Hepatocyte (in vitro differentiated cells): ENCODE measurements around the gene POMP. TPM values are rescaled to one million over a fixed set of nuclear protein-coding genes. Genes with fewer than 3 reads are reported as not detected.

Experiments
- DNase-seq: peaks from one replicate; pipeline ENCODE4 v3.0.0-alpha.2; 2016; ENCODE audit warnings: low spot score
- H2AFZ ChIP-seq: fragments of 200-600 bp; sonication (generic); 2 replicates; pipeline ENCODE4 v1.6.0; 2016; ENCODE audit warnings: antibody characterized with exemption, mild to moderate bottlenecking
- H3K27ac ChIP-seq: fragments of 200-600 bp; sonication (generic); 2 replicates; pipeline ENCODE4 v1.5.1; 2016; ENCODE audit warnings: mild to moderate bottlenecking
- H3K27me3 ChIP-seq: fragments of 200-600 bp; sonication (generic); 2 replicates; pipeline ENCODE4 v1.6.1; 2016
- H3K36me3 ChIP-seq: fragments of 200-600 bp; sonication (generic); replicated peaks from 2 replicates; pipeline ENCODE4 v1.5.1; 2016; ENCODE audit warnings: low read depth; ENCODE audit not compliant: insufficient read depth
- H3K4me1 ChIP-seq: fragments of 200-600 bp; sonication (generic); 2 replicates; pipeline ENCODE4 v1.5.1; 2016; ENCODE audit warnings: mild to moderate bottlenecking, moderate library complexity; ENCODE audit not compliant: insufficient read depth
- H3K4me2 ChIP-seq: fragments of 200-600 bp; sonication (generic); 2 replicates; pipeline ENCODE4 v1.6.0; 2016
- H3K4me3 ChIP-seq: fragments of 200-600 bp; sonication (generic); 2 replicates; pipeline ENCODE4 v1.5.1; 2016; ENCODE audit warnings: mild to moderate bottlenecking
- H3K79me2 ChIP-seq: fragments of 200-600 bp; sonication (generic); 2 replicates; pipeline ENCODE4 v1.6.0; 2017; ENCODE audit warnings: mild to moderate bottlenecking
- H3K9me2 ChIP-seq: fragments of 200-600 bp; sonication (generic); replicated peaks from 2 replicates; pipeline ENCODE4 v1.6.0; 2017; ENCODE audit warnings: mild to moderate bottlenecking; ENCODE audit not compliant: insufficient read depth
- H3K9me3 ChIP-seq: fragments of 200-600 bp; sonication (generic); 2 replicates; pipeline ENCODE4 v1.5.1; 2016; ENCODE audit warnings: low read depth, mild to moderate bottlenecking
- H4K20me1 ChIP-seq: fragments of 200-600 bp; sonication (generic); 2 replicates; pipeline ENCODE4 v1.6.0; 2016; ENCODE audit warnings: mild to moderate bottlenecking; ENCODE audit not compliant: insufficient read depth, poor library complexity, severe bottlenecking
- EZH2 ChIP-seq: fragments of 200-600 bp; sonication (generic); IDR thresholded peaks from 2 replicates; pipeline ENCODE4 v1.6.1; 2016; ENCODE audit warnings: antibody characterized with exemption, mild to moderate bottlenecking, borderline replicate concordance
- EZH2phosphoT487 ChIP-seq: fragments of 200-600 bp; sonication (generic); IDR thresholded peaks from one replicate; pipeline ENCODE4 v1.6.1; 2018; ENCODE audit warnings: antibody characterized with exemption, mild to moderate bottlenecking, low read depth, moderate library complexity; ENCODE audit not compliant: unreplicated experiment, severe bottlenecking
- WGBS: methylation state at CpG from one replicate; pipeline ENCODE4 v1.1.6; 2016; ENCODE audit warnings: low lambda C conversion rate; ENCODE audit errors: missing lambda C conversion rate; 5-methylcytosine and 5-hydroxymethylcytosine counted together
- polyA plus RNA-seq: library from polyadenylated mRNA; unstranded; fragments of >200 nt; fragmentation: Nextera tagmentation; extraction: Ambion mirVana; gene quantifications from 2 replicates; pipeline ENCODE4 v1.2.1, GENCODE V29; 2016
- total RNA-seq: library from RNA; depleted of rRNA; stranded (reverse); fragments of >200 nt; gene quantifications from 2 replicates; pipeline ENCODE4 v1.2.3, GENCODE V29; 2014
- TF ChIP-seq, protein P1 (sequence below): fragments of 200-600 bp; sonication (generic); IDR thresholded peaks from 2 replicates; pipeline ENCODE4 v1.5.1; 2016; ENCODE audit warnings: antibody characterized with exemption, mild to moderate bottlenecking; ENCODE audit not compliant: poor library complexity

Gene POMP
- total and polyA plus RNA-seq, 2 experiments from 2014 or later = 88.1 to 198 TPM

GRCh38 chr13:28716511-28716910 is 57.6 kb downstream of the POMP start:
- Histone ChIP-seq H3K9me3 (no peaks in the 10 kb centered on the region), H3K27me3 (no peaks in the 10 kb centered on the region), H3K79me2 (peaks cover 3% of the 10 kb centered on the region), H2AFZ (peak overlapping the region; percentile 50), H3K27ac (peak overlapping the region; percentile 75), H3K9me2 (no peaks in the 10 kb centered on the region), H3K4me2 (peak overlapping the region; percentile 89), H3K4me3 (no peak overlapping the region), H4K20me1 (no peaks in the 10 kb centered on the region), H3K36me3 (no peaks in the 10 kb centered on the region), H3K4me1 (peaks cover 6% of the 10 kb centered on the region)
- peak; percentile 46 for DNase-seq
- WGBS = 9% methylated on average over 8 of the region's 8 CpGs
- TF ChIP-seq, protein P1, sequence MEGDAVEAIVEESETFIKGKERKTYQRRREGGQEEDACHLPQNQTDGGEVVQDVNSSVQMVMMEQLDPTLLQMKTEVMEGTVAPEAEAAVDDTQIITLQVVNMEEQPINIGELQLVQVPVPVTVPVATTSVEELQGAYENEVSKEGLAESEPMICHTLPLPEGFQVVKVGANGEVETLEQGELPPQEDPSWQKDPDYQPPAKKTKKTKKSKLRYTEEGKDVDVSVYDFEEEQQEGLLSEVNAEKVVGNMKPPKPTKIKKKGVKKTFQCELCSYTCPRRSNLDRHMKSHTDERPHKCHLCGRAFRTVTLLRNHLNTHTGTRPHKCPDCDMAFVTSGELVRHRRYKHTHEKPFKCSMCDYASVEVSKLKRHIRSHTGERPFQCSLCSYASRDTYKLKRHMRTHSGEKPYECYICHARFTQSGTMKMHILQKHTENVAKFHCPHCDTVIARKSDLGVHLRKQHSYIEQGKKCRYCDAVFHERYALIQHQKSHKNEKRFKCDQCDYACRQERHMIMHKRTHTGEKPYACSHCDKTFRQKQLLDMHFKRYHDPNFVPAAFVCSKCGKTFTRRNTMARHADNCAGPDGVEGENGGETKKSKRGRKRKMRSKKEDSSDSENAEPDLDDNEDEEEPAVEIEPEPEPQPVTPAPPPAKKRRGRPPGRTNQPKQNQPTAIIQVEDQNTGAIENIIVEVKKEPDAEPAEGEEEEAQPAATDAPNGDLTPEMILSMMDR = no peak
- TF ChIP-seq EZH2phosphoT487 (no peak), EZH2 (no peak)

GRCh38 chr13:28717170-28717569 is 58.2 kb downstream of the POMP start:
- Histone ChIP-seq H3K27me3 (no peaks in the 10 kb centered on the region), H3K36me3 (no peaks in the 10 kb centered on the region), H3K4me2 (peak overlapping the region; percentile 89), H3K4me1 (peaks cover 6% of the 10 kb centered on the region), H2AFZ (no peak overlapping the region), H4K20me1 (no peaks in the 10 kb centered on the region), H3K9me2 (no peaks in the 10 kb centered on the region), H3K9me3 (no peaks in the 10 kb centered on the region), H3K27ac (peak overlapping the region; percentile 75), H3K4me3 (no peak overlapping the region), H3K79me2 (peaks cover 3% of the 10 kb centered on the region)
- WGBS = 78% methylated on average over 3 of the region's 3 CpGs
- no peak for TF ChIP-seq EZH2
- no peak for TF ChIP-seq EZH2phosphoT487
- TF ChIP-seq, protein P1 = no peak
- DNase-seq = no peak

- peak overlapping the region; percentile 74 for H3K27ac ChIP-seq
- 15% methylated on average over 10 of the region's 10 CpGs for WGBS
Measured at GRCh38 chr13:28718196-28718542, 59.2 kb downstream of the POMP start.

More at GRCh38 chr13:28718196-28718542, 59.2 kb downstream of the POMP start:
- Histone ChIP-seq H3K9me2 (no peaks in the 10 kb centered on the region), H3K27me3 (no peaks in the 10 kb centered on the region), H2AFZ (peak overlapping the region; percentile 67), H3K36me3 (no peaks in the 10 kb centered on the region), H3K4me3 (peak overlapping the region; percentile 49), H3K9me3 (no peaks in the 10 kb centered on the region), H3K79me2 (peaks cover 3% of the 10 kb centered on the region), H3K4me2 (peak overlapping the region; percentile 89), H4K20me1 (no peaks in the 10 kb centered on the region), H3K4me1 (peaks cover 6% of the 10 kb centered on the region)
- TF ChIP-seq EZH2 = no peak
- TF ChIP-seq, protein P1 = no peak
- TF ChIP-seq EZH2phosphoT487 = no peak
- no peak for DNase-seq
